DOHH2 (cell line): Measurements from ENCODE around the gene MLANA.

ENCODE experiments used
- H3F3A ChIP-seq: fragments of 200-600 bp; sonication (generic), shearing (Covaris generic); 2 replicates; pipeline ENCODE4 v1.6.0; 2016; ENCODE audit warnings: antibody characterized with exemption, mild to moderate bottlenecking; ENCODE audit not compliant: control insufficient read depth, insufficient read depth
- H3K27ac ChIP-seq: fragments of 200-600 bp; sonication (generic); 2 replicates; pipeline ENCODE4 v1.5.1; 2014; ENCODE audit warnings: low read depth, mild to moderate bottlenecking, low read length, moderate library complexity
- H3K27me3 ChIP-seq: fragments of 200-600 bp; sonication (generic); 2 replicates; pipeline ENCODE4 v1.6.1; 2014; ENCODE audit warnings: mild to moderate bottlenecking, low read length, mixed read lengths; ENCODE audit not compliant: control insufficient read depth
- H3K36me3 ChIP-seq: fragments of 200-600 bp; sonication (generic); 2 replicates; pipeline ENCODE4 v1.6.1; 2014; ENCODE audit warnings: mild to moderate bottlenecking, low read length, moderate library complexity, mixed read lengths; ENCODE audit not compliant: control insufficient read depth
- H3K4me1 ChIP-seq: fragments of 200-600 bp; sonication (generic); 2 replicates; pipeline ENCODE4 v1.6.1; 2014; ENCODE audit warnings: mild to moderate bottlenecking, low read length, mixed read lengths; ENCODE audit not compliant: control insufficient read depth
- H3K4me2 ChIP-seq: fragments of 200-600 bp; sonication (generic); 2 replicates; pipeline ENCODE4 v1.6.0; 2014; ENCODE audit warnings: mild to moderate bottlenecking, low read length, moderate library complexity
- H3K4me3 ChIP-seq: fragments of 200-600 bp; sonication (generic); 2 replicates; pipeline ENCODE4 v1.5.1; 2014; ENCODE audit warnings: mild to moderate bottlenecking, low read length, mixed read lengths
- H3K79me2 ChIP-seq: fragments of 200-600 bp; sonication (generic); 2 replicates; pipeline ENCODE4 v1.6.1; 2014; ENCODE audit warnings: mild to moderate bottlenecking, low read length, mixed read lengths; ENCODE audit not compliant: control insufficient read depth
- H3K9me2 ChIP-seq: fragments of 200-600 bp; sonication (generic); replicated peaks from 2 replicates; pipeline ENCODE4 v1.6.1; 2014; ENCODE audit warnings: mild to moderate bottlenecking, low read length, mixed read lengths; ENCODE audit not compliant: control insufficient read depth
- H3K9me3 ChIP-seq: fragments of 200-600 bp; sonication (generic); 2 replicates; pipeline ENCODE4 v1.6.1; 2014; ENCODE audit warnings: antibody characterized with exemption, low read length, mixed read lengths; ENCODE audit not compliant: control insufficient read depth, insufficient read depth
- H4K20me1 ChIP-seq: fragments of 200-600 bp; sonication (generic); 2 replicates; pipeline ENCODE4 v1.6.0; 2014; ENCODE audit warnings: low read depth, mild to moderate bottlenecking, antibody characterized with exemption, low read length, moderate library complexity; ENCODE audit not compliant: control insufficient read depth, insufficient read depth
- CTCF ChIP-seq: fragments of 200-600 bp; sonication (generic); IDR thresholded peaks from one replicate; pipeline ENCODE4 v1.5.1; 2014; ENCODE audit warnings: antibody characterized with exemption, mild to moderate bottlenecking, low read depth, low read length; ENCODE audit not compliant: poor library complexity, severe bottlenecking
- EZH2phosphoT487 ChIP-seq: fragments of 200-600 bp; sonication (generic); IDR thresholded peaks from 2 replicates; pipeline ENCODE4 v1.6.1; 2017; ENCODE audit warnings: borderline replicate concordance, mild to moderate bottlenecking, antibody characterized with exemption, low read length, moderate library complexity, mixed read lengths

MLANA gene

DNA sequence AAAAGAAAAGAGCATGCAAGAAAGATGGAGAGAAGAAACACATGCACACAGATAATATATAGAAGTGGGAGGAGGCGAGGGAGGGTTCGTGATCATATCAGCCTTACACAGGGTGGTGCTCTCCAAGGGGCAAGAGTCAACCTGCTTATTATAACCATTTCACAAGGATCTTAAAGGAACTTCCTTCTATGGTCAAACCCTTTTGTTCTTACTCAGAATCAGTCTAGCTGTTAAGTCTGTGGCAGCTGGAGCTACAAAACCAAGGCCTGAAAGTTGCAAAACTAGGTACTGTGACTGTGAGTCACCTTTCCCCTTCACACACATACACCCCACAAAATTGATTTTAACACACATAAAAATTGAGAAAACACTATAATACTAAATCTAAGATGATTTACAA is 39.2 kb upstream of the MLANA start:
- no peak overlapping the region for H3K4me2 ChIP-seq
- H3K36me3 ChIP-seq: no peaks in the 10 kb centered on the region
- no peaks in the 10 kb centered on the region for H4K20me1 ChIP-seq
- TF ChIP-seq EZH2phosphoT487 (no peak), CTCF (no peak)
- H3K9me2 ChIP-seq: no peaks in the 10 kb centered on the region
- H3F3A ChIP-seq: no peaks in the 10 kb centered on the region
- H3K4me3 ChIP-seq: no peak overlapping the region
- peaks cover 8% of the 10 kb centered on the region for H3K27me3 ChIP-seq
- H3K27ac ChIP-seq: no peak overlapping the region
- no peaks in the 10 kb centered on the region for H3K9me3 ChIP-seq
- H3K4me1 ChIP-seq: no peaks in the 10 kb centered on the region
- H3K79me2 ChIP-seq: no peaks in the 10 kb centered on the region

GRCh38 chr9:5852987-5853386 is 37.7 kb upstream of the MLANA start:
- peaks cover 11% of the 10 kb centered on the region for H3K27me3 ChIP-seq
- no peaks in the 10 kb centered on the region for H3K36me3 ChIP-seq
- no peak overlapping the region for H3K4me3 ChIP-seq
- no peak for TF ChIP-seq EZH2phosphoT487
- no peak for TF ChIP-seq CTCF
- no peaks in the 10 kb centered on the region for H4K20me1 ChIP-seq
- no peak overlapping the region for H3K4me2 ChIP-seq
- H3F3A ChIP-seq: no peaks in the 10 kb centered on the region
- no peak overlapping the region for H3K27ac ChIP-seq
- no peaks in the 10 kb centered on the region for H3K9me3 ChIP-seq
- H3K9me2 ChIP-seq: no peaks in the 10 kb centered on the region
- no peaks in the 10 kb centered on the region for H3K4me1 ChIP-seq
- H3K79me2 ChIP-seq: no peaks in the 10 kb centered on the region

- H3K4me1 ChIP-seq: no peaks in the 10 kb centered on the region
Observed at GRCh38 chr9:5853617-5854016, 37.1 kb upstream of the MLANA start.

More at GRCh38 chr9:5853617-5854016, 37.1 kb upstream of the MLANA start:
- Histone ChIP-seq H4K20me1 (no peaks in the 10 kb centered on the region), H3K27ac (no peak overlapping the region), H3K9me2 (no peaks in the 10 kb centered on the region), H3K36me3 (no peaks in the 10 kb centered on the region), H3K9me3 (no peaks in the 10 kb centered on the region), H3K27me3 (peaks cover 11% of the 10 kb centered on the region), H3K79me2 (no peaks in the 10 kb centered on the region), H3K4me2 (no peak overlapping the region), H3K4me3 (no peak overlapping the region), H3F3A (no peaks in the 10 kb centered on the region)
- TF ChIP-seq EZH2phosphoT487 (no peak), CTCF (no peak)
